Thyroid gland (tissue), 4 donors: ENCODE measurements around the gene ARMH1.

ENCODE experiments used
- POLR2A ChIP-seq, 2 donors: fragments of 450-650 bp; IDR thresholded peaks; one replicate each; pipeline ENCODE4 v1.6.1; 2017; ENCODE audit warnings: antibody characterized with exemption in 2 of 2, mild to moderate bottlenecking in 2 of 2, moderate library complexity in 1 of 2
- TF ChIP-seq, protein P1 (sequence below), 6 experiments: fragments of 200-600 bp in 3 of 6; fragments of 450-650 bp in 3 of 6; sonication (generic) in 3 of 6; IDR thresholded peaks; one replicate each; pipeline ENCODE4 v1.5.1; 2016 to 2019; ENCODE audit warnings: antibody characterized with exemption in 6 of 6, mild to moderate bottlenecking in 2 of 6, inconsistent platforms in 1 of 6, moderate library complexity in 1 of 6

GRCh38 chr1:44673675-44674112, 820 bp upstream of the ARMH1 start:
- TF ChIP-seq, protein P1, sequence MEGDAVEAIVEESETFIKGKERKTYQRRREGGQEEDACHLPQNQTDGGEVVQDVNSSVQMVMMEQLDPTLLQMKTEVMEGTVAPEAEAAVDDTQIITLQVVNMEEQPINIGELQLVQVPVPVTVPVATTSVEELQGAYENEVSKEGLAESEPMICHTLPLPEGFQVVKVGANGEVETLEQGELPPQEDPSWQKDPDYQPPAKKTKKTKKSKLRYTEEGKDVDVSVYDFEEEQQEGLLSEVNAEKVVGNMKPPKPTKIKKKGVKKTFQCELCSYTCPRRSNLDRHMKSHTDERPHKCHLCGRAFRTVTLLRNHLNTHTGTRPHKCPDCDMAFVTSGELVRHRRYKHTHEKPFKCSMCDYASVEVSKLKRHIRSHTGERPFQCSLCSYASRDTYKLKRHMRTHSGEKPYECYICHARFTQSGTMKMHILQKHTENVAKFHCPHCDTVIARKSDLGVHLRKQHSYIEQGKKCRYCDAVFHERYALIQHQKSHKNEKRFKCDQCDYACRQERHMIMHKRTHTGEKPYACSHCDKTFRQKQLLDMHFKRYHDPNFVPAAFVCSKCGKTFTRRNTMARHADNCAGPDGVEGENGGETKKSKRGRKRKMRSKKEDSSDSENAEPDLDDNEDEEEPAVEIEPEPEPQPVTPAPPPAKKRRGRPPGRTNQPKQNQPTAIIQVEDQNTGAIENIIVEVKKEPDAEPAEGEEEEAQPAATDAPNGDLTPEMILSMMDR (IDR thresholded peaks at IDR 0.05): no peak
- peak in 1 of 2 donors; percentile 37 for TF ChIP-seq POLR2A (IDR thresholded peaks at IDR 0.05)
